Ovary (tissue), 3 donors: ENCODE data around the gene FITM1.

Experiments
- CTCF ChIP-seq, 3 donors: fragments of 450-650 bp in 2 of 3; fragments of 200-600 bp in 1 of 3; IDR thresholded peaks; one replicate each; pipeline versions ENCODE4 v1.5.1 to v1.8.0; 2016 to 2022; ENCODE audit warnings: antibody characterized with exemption in 3 of 3, mild to moderate bottlenecking in 1 of 3
- EP300 ChIP-seq: sonication (generic); formaldehyde crosslinking; IDR thresholded peaks from one replicate; pipeline ENCODE4 v1.6.1; 2017; ENCODE audit warnings: antibody characterized with exemption
- POLR2A ChIP-seq: fragments of 450-650 bp; IDR thresholded peaks from one replicate; pipeline ENCODE4 v1.6.1; 2017; ENCODE audit warnings: antibody characterized with exemption, mild to moderate bottlenecking, moderate library complexity
- donor health status: DM: no; HTN: no; CAD: no.

- TF ChIP-seq CTCF (IDR thresholded peaks at IDR 0.05): no peak
- no peak for TF ChIP-seq POLR2A
- TF ChIP-seq EP300: no peak
These were observed 14.8 kb downstream of the FITM1 start for GRCh38 chr14:24145219-24145618.
